AG09309 (cell line): ENCODE data around the gene ATG7.
"Not testable (repeated sequence)": the region's sequence is repeated elsewhere in the genome, so short reads cannot be mapped to it uniquely, and the experiment has no call there.

Experiments
- DNase-seq: peaks from one replicate; pipeline ENCODE4 v3.0.0-alpha.2; 2010; ENCODE audit warnings: low read depth
- H3K4me3 ChIP-seq: 2 replicates; pipeline ENCODE4 v1.5.1; 2011; ENCODE audit warnings: mild to moderate bottlenecking, low read depth, low read length, moderate library complexity; ENCODE audit not compliant: control insufficient read depth
- CTCF ChIP-seq: IDR thresholded peaks from 2 replicates; pipeline ENCODE4 v1.5.1; 2011; ENCODE audit warnings: mild to moderate bottlenecking, low read depth, low read length, inconsistent platforms; ENCODE audit not compliant: insufficient read depth, control insufficient read depth; ENCODE audit errors: missing control alignments

Gene ATG7

GRCh38 chr3:11495948-11496557 lies 223.9 kb downstream of the ATG7 start:
- TF ChIP-seq CTCF = no peak
- DNase-seq = no peak
- no peak overlapping the region for H3K4me3 ChIP-seq

- H3K4me3 ChIP-seq = no peak overlapping the region
- DNase-seq = no peak
- TF ChIP-seq CTCF = no peak
These were observed 226.0 kb downstream of the ATG7 start for GRCh38 chr3:11498177-11498576.

GRCh38 chr3:11498646-11499045 lies 226.4 kb downstream of the ATG7 start:
- TF ChIP-seq CTCF = no peak
- DNase-seq = no peak
- no peak overlapping the region for H3K4me3 ChIP-seq

- peak; percentile 83 for DNase-seq
- H3K4me3 ChIP-seq = no peak overlapping the region
- no peak for TF ChIP-seq CTCF
These were observed 226.9 kb downstream of the ATG7 start for GRCh38 chr3:11499144-11499543.

GRCh38 chr3:11502413-11502812 lies 230.2 kb downstream of the ATG7 start:
- DNase-seq, H3K4me3 ChIP-seq: not testable (repeated sequence)

- no peak for TF ChIP-seq CTCF
- DNase-seq = no peak
- no peak overlapping the region for H3K4me3 ChIP-seq
These were observed 235.5 kb downstream of the ATG7 start for GRCh38 chr3:11507719-11508118.

GRCh38 chr3:11508346-11509172 lies 236.4 kb downstream of the ATG7 start:
- no peak for TF ChIP-seq CTCF
- H3K4me3 ChIP-seq = no peak overlapping the region
- DNase-seq = no peak
